ENCODE data around the gene CAMK1. TPM values are rescaled to one million over a fixed set of nuclear protein-coding genes. Genes with fewer than 3 reads are reported as not detected.
A peak's percentile ranks its signal among the peaks of the same experiment; 100 is the strongest.

CAMK1 gene
- total and polyA plus RNA-seq, 2 donors from 2014 or later = 31.2 to 52.7 TPM

GRCh38 chr3:9806137-9806536 is 36.4 kb upstream of the CAMK1 start:
- Histone ChIP-seq H3K9me3 (ENCODE audit: control insufficient read depth in 2 of 3, insufficient read depth in 1 of 3, low read length in 3 of 3) (no peaks in the 10 kb centered on the region), H3K27ac (ENCODE audit: low read depth in 2 of 2, low read length in 2 of 2) (no peak overlapping the region), H3K4me3 (ENCODE audit: low read length in 3 of 3) (no peak overlapping the region), H3K27me3 (ENCODE audit: control insufficient read depth, insufficient read depth, low read length) (no peaks in the 10 kb centered on the region), H3K36me3 (ENCODE audit: control insufficient read depth in 2 of 3, insufficient read depth in 3 of 3, low read length in 3 of 3) (peaks cover 11 to 30% (median 25%) of the 10 kb centered on the region in 3 donors), H3K4me1 (ENCODE audit: control insufficient read depth in 2 of 3, insufficient read depth in 2 of 3, low read depth in 1 of 3, low read length in 3 of 3) (peaks cover 0 to 29% (median 6%) of the 10 kb centered on the region in 3 donors), H3K9ac (ENCODE audit: low read length in 3 of 3) (no peak overlapping the region)
- intact Hi-C loops (cut with DNase I) = no loop called here
- FAIRE-seq (no peak), DNase-seq (no peak)
- no peak for TF ChIP-seq CTCF (IDR thresholded peaks at IDR 0.05; ENCODE audit: borderline replicate concordance, extremely low read depth, insufficient read depth)

GRCh38 chr3:9804996-9805395 is 35.2 kb upstream of the CAMK1 start:
- FAIRE-seq = no peak
- Histone ChIP-seq H3K36me3 (ENCODE audit: control insufficient read depth in 2 of 3, insufficient read depth in 3 of 3, low read length in 3 of 3) (peaks cover 11 to 35% (median 32%) of the 10 kb centered on the region in 3 donors), H3K27ac (ENCODE audit: low read depth in 2 of 2, low read length in 2 of 2) (peak overlapping the region in 1 of 2 donors; percentile 44), H3K27me3 (ENCODE audit: control insufficient read depth, insufficient read depth, low read length) (no peaks in the 10 kb centered on the region), H3K4me3 (ENCODE audit: low read length in 3 of 3) (no peak overlapping the region), H3K4me1 (ENCODE audit: control insufficient read depth in 2 of 3, insufficient read depth in 2 of 3, low read depth in 1 of 3, low read length in 3 of 3) (peaks cover 0 to 24% (median 6%) of the 10 kb centered on the region in 3 donors), H3K9ac (ENCODE audit: low read length in 3 of 3) (no peak overlapping the region), H3K9me3 (ENCODE audit: control insufficient read depth in 2 of 3, insufficient read depth in 1 of 3, low read length in 3 of 3) (no peaks in the 10 kb centered on the region)
- no peak for DNase-seq
- intact Hi-C loops (cut with DNase I) = no loop called here
- TF ChIP-seq CTCF (IDR thresholded peaks at IDR 0.05; ENCODE audit: borderline replicate concordance, extremely low read depth, insufficient read depth) = no peak

GRCh38 chr3:9803494-9803893 is 33.7 kb upstream of the CAMK1 start:
- Histone ChIP-seq H3K27ac (ENCODE audit: low read depth in 2 of 2, low read length in 2 of 2) (no peak overlapping the region), H3K4me1 (ENCODE audit: control insufficient read depth in 2 of 3, insufficient read depth in 2 of 3, low read depth in 1 of 3, low read length in 3 of 3) (peaks cover 0 to 13% (median 6%) of the 10 kb centered on the region in 3 donors), H3K36me3 (ENCODE audit: control insufficient read depth in 2 of 3, insufficient read depth in 3 of 3, low read length in 3 of 3) (peaks cover 16 to 46% (median 39%) of the 10 kb centered on the region in 3 donors), H3K4me3 (ENCODE audit: low read length in 3 of 3) (no peak overlapping the region), H3K27me3 (ENCODE audit: control insufficient read depth, insufficient read depth, low read length) (no peaks in the 10 kb centered on the region), H3K9ac (ENCODE audit: low read length in 3 of 3) (no peak overlapping the region), H3K9me3 (ENCODE audit: control insufficient read depth in 2 of 3, insufficient read depth in 1 of 3, low read length in 3 of 3) (no peaks in the 10 kb centered on the region)
- TF ChIP-seq CTCF (IDR thresholded peaks at IDR 0.05; ENCODE audit: borderline replicate concordance, extremely low read depth, insufficient read depth) = no peak
- FAIRE-seq (no peak), DNase-seq (no peak)
- intact Hi-C loops (cut with DNase I) = no loop called here

- no peak for DNase-seq
- no peak for FAIRE-seq
- Histone ChIP-seq H3K9me3 (ENCODE audit: control insufficient read depth in 2 of 3, insufficient read depth in 1 of 3, low read length in 3 of 3) (no peaks in the 10 kb centered on the region), H3K4me3 (ENCODE audit: low read length in 3 of 3) (no peak overlapping the region), H3K4me1 (ENCODE audit: control insufficient read depth in 2 of 3, insufficient read depth in 2 of 3, low read depth in 1 of 3, low read length in 3 of 3) (peaks cover 0 to 9% (median 6%) of the 10 kb centered on the region in 3 donors), H3K9ac (ENCODE audit: low read length in 3 of 3) (no peak overlapping the region), H3K36me3 (ENCODE audit: control insufficient read depth in 2 of 3, insufficient read depth in 3 of 3, low read length in 3 of 3) (peaks cover 22 to 55% (median 47%) of the 10 kb centered on the region in 3 donors), H3K27ac (ENCODE audit: low read depth in 2 of 2, low read length in 2 of 2) (no peak overlapping the region), H3K27me3 (ENCODE audit: control insufficient read depth, insufficient read depth, low read length) (no peaks in the 10 kb centered on the region)
- intact Hi-C loops (cut with DNase I) = no loop called here
- peak; percentile 14 for TF ChIP-seq CTCF (IDR thresholded peaks at IDR 0.05; ENCODE audit: borderline replicate concordance, extremely low read depth, insufficient read depth)
These were observed 30.8 kb upstream of the CAMK1 start for GRCh38 chr3:9800529-9800928.

Data from kidney (tissue), 14 donors.